Germinal center (tissue), 1 donor: ENCODE data around the gene ZDHHC5.

Experiments used
- DNase-seq: peaks from one replicate; pipeline ENCODE4 v3.0.0; 2012; ENCODE audit warnings: mixed read lengths, low spot score

The ZDHHC5 gene, protein sequence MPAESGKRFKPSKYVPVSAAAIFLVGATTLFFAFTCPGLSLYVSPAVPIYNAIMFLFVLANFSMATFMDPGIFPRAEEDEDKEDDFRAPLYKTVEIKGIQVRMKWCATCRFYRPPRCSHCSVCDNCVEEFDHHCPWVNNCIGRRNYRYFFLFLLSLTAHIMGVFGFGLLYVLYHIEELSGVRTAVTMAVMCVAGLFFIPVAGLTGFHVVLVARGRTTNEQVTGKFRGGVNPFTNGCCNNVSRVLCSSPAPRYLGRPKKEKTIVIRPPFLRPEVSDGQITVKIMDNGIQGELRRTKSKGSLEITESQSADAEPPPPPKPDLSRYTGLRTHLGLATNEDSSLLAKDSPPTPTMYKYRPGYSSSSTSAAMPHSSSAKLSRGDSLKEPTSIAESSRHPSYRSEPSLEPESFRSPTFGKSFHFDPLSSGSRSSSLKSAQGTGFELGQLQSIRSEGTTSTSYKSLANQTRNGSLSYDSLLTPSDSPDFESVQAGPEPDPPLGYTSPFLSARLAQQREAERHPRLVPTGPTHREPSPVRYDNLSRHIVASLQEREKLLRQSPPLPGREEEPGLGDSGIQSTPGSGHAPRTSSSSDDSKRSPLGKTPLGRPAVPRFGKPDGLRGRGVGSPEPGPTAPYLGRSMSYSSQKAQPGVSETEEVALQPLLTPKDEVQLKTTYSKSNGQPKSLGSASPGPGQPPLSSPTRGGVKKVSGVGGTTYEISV

DNA sequence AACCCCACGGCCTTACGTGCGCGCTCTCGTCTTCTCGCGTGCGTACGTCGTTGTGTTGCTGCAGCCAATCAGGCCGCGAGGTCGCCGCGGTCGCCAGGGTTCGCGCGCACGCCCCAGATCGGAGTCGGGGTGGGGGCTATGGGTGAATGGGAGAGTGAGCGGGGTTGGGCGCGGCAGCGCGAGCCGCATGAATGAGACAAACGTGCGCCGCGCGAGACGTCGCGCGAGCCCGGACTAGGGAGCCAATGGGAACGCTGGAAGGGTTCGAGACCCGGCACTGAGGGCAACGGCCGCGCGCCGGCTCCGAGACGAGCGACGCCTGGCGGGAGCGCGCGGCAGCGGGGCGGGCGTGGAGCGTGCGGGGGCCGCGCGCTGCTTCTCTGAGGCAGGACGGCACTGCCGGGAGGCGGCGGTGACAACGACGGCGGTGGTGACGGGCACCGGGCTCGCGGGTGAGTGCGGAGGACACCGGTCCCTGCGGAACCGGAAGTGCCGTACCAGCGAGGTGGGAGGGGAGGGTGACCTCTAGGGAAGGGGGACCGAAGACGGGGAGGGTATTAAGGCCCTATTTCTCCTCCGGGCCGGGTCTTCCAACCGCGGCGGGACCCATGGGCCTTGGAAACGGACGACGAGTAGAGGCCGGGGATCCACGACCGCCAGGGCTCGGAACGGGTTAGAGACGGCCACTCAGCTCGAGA lies at the start of gene ZDHHC5:
TSS of gene ZDHHC5 (plus strand) at position 379 of the 698 bp plus-strand sequence. CDS start 4,977 bp downstream, outside the sequence.
- peak; percentile 100 for DNase-seq

DNA sequence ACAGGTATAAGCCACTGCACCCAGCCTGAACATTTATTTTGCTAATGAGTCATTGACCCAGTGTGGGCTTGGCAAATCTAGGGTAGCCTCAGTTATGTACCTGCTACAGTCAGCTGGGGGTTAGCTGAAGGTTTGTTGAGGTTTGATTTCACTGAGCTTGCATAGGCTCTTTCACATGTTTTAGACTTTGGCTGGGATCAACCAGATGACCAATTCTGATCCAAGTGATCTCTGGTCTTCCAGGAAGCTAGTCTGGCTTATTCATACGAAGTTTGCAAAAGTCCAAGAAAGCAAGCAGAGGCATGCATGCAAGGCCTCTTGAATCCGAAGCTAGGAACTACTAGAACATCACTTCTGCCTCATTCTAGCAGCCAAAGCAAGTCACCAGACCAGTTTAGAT lies 49.5 kb upstream of the ZDHHC5 start:
- no peak for DNase-seq

DNA sequence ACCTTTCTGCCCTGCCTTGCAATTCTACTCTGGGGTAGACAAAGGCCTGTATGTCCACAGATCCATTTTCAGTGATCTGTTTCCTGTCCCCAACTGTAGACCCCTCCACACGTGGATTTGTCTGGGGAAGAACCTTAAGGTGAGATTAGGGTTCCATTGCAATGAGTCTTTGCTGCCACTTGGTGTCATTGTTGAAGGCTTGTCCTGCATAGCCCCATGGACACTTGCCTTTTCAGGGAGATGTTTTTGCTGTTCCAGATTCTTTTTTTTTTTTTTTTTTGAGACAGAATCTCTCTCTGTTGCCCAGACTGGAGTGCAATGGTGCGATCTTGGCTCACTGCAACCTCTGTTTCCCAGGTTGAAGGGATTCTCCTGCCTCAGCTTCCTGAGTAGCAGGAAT lies 48.6 kb upstream of the ZDHHC5 start:
- no peak for DNase-seq

DNA sequence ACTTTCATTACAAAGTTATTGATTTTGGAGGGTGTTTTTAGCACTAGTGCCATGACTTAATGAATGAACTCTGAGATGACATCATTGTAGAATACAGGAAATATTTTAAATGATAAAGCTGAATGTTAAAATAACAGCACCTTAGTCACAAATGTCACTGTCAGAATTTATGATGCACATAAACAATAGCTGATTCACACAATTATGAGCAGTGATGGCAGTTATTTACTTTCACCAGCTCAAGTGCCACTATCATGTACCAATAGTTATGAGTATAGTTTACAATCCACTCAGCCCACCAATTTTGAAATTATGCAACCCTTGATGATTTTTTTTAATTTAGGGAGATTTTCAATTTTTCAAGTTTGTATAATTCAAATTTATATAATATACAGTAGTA lies 47.4 kb upstream of the ZDHHC5 start:
- DNase-seq: no peak

DNA sequence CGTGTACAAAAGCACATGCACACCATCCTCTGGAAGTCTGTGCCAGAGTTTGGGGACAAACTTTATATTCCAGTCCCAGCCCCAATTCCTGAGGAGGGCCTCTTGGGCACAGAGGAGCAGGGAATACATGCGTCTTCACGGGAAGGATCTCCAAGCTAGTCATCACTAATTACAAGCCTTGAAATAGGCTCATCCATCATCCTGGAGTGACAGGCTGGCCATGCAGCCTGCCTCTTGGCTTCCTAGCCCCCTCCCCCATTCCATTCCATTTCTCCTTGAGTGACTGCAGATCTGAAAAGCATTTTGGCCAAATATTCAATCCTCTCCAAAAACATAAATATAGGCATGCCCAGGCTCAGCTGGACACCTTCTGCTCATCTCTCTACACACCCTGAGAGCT lies 45.7 kb upstream of the ZDHHC5 start:
- DNase-seq: no peak

DNA sequence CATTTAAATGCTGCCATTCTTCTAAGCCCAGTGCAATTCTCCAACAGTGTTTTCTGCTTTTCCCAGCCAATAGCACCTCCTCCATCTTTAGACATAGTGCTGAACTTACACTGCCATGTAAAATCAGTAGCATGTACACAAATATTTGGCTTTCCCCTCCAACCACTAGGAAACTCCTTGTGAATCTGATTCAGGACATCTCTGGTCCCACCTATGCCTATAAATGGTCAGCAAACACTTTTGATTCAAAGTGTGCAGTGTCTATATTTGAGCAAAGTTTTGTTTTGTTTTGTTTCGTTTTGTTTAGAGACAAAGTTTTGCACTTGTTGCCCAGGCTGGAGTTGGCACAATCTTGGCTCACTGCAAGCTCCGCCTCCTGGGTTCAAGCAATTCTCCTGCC lies 43.0 kb upstream of the ZDHHC5 start:
- no peak for DNase-seq

DNA sequence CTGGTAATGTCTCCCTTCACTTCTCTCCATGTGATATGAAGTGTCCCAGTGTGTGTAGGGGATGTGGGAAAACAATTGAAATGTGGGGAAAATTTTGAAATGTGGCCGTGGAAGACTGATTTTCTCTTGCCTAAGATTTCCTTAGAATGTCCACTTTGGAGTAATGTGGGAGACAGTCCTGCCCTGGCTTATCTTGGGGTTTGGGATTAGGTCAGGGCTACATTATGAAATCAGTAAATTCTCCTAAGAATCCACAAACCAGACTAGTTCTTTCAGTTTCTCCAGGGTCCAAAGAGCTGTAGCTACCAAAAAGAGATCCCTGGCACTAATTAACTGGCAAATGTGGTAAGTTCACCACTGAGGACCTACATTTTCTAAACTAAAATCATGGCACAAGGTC lies 41.0 kb upstream of the ZDHHC5 start:
- no peak for DNase-seq

DNA sequence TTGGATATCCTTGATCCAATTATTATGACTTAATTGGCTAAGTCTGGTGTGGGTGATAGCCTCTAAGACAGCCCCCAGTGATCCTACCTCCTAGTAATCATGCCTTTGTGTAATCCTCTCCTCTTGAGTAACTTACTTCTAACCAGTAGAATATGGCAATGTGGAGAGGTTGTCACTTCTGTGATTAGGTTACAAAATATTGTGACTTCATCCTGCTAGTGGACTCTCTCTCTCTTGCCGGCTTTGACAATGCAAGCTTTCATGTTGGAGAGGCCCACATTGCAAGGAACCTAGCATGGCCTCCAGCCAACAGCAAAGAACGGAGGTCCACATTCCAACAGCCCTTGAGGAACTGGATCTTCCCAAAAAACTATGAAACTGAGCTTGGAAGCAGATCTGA lies 37.7 kb upstream of the ZDHHC5 start:
- no peak for DNase-seq

DNA sequence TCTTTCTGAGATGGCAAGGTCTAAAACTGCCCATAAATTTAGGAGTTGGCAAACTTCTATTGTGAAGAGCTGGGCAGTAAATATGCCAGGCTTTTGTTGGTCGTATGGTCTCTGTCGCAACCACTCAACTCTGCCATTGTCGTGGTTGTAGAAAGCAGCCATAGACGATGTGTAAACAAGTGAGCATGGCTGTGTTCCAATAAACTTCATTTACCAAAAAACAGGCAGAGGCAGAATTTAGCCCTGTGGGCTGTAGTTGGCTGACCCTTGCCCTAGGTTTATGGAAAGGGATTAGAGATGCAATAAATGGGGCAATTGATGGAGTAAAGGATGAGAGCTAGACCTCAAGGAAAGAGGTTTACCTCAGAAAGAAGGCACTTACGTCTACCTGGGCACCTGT lies 35.8 kb upstream of the ZDHHC5 start:
- DNase-seq: no peak

DNA sequence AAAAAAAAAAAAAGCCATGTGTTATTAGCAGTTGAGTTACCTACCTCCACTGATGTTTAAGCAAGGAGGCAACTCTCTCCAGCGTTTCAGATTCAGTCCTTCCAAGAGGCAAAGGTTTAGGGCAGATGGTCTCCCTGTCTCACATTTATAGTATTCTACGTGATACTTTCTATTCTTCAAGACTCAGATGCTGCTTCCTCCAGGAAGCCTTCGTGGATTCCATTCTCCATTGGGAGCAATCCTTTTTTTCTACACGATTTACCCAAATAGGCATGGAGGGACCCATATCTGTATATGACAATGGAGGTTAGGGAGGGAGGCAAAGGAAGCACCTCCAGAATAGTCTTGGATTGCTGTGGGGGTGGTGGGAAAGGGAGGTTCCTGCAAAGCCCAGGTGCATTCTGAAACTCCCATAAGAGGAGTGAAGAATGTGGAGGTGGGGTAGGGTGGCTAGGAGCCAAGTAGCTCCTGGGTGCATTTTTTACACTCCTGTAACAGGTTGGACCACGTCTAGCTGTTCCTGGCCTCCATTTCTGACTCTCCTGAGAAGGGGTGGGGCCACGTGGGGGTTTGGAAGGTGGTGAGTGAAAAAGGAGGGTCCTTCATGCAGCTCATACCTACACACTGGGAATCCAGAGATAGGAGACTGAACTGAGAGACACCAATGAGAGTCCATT lies 34.4 kb upstream of the ZDHHC5 start:
- no peak for DNase-seq

DNA sequence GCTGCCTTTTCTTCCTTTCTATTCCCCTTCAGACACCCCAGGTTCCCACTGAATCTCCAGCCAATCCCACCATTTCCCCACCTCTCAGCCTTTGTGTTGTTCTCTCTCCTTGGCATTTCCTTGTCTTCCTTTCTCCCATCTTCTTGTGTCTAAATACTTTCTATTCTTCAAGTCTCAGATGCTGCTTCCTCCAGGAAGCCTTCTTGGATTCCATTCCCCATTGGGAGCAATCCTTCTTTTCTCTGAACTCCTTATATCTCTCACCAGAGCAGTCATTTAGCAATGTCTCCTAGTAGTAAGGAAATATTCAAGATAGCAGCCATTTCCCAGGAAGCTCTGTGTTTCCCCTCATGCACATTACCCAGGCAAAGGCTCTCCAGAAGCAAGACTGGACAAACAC lies 33.6 kb upstream of the ZDHHC5 start:
- DNase-seq: no peak

DNA sequence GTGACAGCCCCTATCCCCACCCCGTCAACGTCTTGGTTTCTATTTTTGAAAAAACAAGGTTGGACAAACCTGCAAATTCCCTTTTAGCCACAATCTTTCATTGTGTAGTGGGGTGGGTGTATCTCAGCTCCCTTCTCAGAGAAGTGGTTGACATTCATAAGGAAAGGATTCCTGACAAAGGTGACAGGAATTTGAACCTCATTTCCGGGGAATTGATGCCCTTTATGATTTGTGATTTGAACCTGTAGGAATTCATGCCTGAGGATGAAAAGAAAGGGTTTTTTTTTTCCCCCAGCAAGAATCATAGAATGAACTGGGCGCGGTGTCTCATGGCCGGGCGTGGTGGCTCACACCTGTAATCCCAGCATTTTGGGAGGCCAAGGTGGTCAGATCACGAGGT lies 32.7 kb upstream of the ZDHHC5 start:
- no peak for DNase-seq

DNA sequence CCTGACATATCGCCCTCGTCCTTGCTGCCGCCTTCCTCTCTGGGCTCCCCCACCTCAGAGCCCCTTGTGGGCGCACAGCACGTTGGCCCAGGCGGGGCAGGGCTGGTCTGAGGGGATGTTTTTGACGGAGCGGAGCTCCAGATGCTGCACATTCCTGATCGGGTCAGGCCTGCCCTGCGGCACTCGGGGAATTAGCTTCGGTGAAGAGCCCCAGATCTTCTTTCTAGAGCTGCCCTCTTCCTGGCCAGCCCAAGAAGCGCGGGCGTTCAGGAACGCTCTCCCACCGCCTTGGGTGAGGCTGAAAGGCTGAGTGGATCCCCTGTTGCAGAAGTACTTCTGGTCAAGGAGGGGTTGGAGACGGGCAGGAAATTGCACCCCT lies 30.3 kb upstream of the ZDHHC5 start:
- DNase-seq: no peak

DNA sequence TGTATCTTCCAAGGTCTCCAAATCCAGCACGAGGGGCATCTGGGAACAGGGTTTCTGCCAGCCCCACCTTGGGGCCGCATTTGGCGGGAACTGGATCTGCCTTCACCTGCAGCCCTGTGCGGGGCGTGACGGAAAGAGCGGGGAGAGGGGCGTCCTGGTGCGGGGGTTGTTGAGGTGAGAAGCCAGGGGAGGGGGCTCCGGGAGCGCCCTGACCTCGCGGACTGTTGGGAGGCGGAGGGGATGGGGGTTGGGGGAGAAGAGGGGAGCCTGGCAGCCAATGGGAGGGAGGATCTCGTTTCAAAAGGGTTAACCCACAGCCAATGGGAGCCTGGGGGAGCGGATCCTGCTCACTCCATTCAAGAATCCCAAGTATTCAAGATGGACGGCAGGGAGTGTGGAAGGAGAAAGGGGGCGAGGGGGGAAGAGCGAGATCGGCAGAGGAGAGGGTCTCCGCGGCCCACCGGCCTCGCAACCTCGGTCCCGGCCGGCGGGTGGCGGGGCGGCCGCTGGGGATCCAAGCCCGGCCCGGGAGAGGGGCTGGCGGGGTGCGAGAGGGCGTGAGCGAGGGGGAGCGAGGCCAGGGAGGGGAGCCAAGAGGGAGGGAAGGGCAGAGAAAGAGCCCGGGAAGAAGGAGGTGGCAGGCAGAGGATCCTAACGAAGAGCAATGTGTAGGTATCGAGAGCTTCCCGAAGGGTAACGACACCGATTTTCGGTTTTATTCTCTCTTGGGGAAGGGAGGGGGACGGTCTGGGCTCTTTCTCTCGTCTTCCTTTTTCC lies 29.7 kb upstream of the ZDHHC5 start:
- DNase-seq: no peak

DNA sequence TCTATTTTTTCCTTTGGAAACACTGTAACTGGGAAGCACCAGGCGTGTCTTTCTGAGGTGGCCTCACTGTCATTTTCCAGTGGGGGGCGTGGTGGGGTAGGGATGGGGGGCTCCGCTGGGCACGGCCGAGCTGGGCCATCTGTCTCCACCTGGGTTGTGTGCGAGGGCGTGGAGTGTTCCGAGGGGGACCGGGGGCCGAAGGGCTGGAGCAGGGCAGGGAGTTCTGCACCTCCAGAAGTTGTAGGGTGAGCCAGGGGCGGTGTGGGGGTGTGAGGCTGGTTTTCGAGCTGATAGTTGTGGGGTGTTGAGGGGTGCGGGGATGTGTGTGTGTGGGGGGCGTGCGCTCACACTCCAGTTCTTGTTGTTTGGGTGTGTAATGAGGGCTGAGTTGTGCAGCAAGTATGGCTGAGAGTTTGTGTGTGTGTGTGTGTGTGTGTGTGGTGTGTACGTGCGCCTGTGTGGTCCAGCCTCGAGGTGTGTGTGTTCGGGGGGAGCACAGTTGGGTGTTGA lies 29.0 kb upstream of the ZDHHC5 start:
- DNase-seq: no peak

DNA sequence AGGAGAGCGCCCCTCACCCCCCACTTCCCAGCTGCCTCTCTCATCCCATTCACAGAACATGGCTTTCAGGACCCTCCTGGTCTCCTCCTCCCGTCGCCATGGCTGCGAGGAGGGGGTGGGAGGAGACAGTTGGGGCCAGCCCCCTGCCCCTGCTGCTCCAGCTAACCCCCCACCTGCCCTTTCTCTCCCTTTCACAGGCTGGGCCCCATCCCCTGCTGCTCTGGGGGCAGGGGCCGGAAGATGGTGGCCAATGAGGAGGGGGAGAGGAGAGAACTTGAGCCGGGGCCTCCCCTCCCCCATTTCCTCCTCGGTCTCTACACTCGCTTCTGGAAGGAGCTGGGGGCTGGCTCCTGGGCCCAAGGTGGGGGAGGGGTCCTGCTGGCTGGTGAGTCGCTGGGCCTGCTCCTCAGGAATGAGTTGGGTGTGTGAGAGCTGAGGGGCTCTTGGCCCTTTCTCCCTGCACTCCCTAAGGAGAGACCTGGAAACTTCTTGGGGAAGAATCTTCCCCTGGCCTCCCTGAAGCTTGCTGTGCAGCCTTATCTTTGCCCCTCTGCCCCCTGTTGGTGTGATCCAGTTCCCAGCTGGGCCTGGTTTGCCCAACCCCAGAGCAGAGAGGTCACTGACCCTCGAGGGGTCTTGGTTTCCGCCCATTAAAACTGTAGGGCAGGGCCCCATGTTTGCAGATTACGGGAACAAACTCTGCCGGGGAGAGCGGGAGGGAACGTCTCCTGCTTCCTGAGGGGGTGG lies 28.4 kb upstream of the ZDHHC5 start:
- no peak for DNase-seq

DNA sequence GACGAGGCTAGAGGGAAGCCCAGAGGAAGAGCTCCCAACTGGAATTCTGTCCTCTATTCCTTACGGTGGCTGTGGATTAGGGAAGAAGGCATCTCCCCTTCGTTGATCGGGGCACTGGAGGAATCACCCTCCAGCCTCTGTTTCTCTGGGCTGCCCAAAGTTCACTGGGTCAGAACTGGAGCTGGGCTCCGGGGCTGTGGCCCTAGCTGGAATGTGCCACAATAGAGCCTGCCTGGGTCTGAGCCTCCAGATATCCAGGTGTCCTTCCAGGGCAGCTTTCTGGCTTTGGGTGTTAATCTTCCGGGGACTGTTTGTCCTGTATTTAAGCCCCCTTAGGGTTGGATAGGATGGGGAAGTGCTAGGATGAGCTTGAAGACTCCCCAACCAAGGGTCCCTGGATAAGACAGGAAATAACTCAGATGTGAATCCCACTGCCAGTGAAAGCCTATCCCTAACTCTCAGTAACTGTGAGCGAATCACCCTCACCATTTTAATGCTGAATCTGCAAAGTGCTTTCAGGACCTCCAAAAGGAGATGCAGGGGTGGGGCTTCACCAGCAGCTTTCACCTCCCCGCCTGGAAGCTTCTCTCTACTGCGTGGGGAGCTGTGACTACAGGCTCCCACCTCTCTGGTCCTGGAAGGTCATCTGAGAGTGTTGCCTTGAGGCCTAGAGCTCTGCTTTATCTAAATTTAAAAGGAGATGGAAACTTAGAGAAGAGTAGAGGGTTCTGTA lies 27.7 kb upstream of the ZDHHC5 start:
- DNase-seq: no peak

DNA sequence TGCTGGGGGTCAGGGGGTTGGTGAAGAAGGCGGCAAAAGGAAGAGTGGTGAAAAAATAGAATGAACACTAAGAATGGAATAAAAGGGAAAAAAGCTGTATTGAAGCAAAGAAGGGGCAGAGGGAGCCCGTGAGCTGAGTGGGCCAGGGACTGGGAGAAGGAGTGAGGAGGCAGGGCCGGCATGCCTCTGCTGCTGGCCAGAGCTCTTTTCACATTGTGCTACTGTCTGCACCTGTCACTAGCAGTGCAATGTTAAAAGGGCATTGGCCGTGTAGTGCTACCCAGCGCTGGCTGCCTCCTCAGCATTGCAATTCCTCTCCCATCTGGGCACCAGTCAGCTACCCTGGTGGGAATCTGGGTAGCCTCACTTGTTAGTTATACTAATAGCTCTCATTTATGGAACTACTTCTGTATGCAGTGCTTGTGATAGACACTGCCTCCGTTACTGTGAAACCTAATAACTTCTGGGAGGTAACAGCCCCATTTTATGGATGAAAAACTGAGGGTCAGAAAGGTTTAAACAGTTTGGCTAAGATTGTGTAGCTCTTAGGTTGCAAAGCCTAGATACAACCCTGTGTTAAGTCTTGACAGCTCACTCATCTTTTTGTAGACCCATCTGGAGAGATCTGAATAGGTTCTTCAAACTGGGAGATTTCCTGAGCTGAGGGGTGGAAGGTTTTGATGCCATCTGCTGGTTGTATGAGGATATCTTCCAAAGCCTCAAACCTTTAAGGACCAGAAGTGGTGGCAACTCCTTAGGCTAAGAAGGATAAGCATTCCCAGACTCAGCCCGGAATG lies 26.7 kb upstream of the ZDHHC5 start:
- no peak for DNase-seq

DNA sequence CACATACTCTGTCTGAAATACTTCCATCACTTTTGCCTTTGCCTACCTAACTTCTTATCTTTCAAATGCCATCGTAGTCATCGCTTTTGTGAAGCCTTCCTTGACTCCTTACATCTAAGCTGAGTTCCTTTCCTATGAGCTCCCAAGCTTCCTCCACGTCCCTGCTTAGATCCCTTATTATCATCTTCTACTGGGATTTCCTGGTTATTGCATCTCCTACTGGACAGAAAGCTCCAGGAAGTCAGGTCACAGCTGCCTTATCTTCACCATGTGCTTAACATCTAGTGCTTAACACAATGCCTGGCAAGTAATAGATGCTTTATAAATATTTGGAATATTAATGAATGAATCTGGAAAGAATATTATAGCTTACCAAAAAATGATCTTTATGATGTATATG lies 24.1 kb upstream of the ZDHHC5 start:
- no peak for DNase-seq
